Stimulated activated CD4-positive, alpha-beta T cell treated with anti-CD3 and anti-CD28 coated beads, Interleukin-4, amount 100 ng/mL, for 1 hour (primary cell): ENCODE measurements around the gene MTMR1.
A peak's percentile ranks its signal among the peaks of the same experiment; 100 is the strongest.

Experiments used
- DNase-seq: peaks from one replicate; pipeline ENCODE4 v3.0.0-alpha.2; 2020

MTMR1 gene

GRCh38 chrX:150763810-150764209, 70.6 kb downstream of the MTMR1 start:
- no peak for DNase-seq

DNA sequence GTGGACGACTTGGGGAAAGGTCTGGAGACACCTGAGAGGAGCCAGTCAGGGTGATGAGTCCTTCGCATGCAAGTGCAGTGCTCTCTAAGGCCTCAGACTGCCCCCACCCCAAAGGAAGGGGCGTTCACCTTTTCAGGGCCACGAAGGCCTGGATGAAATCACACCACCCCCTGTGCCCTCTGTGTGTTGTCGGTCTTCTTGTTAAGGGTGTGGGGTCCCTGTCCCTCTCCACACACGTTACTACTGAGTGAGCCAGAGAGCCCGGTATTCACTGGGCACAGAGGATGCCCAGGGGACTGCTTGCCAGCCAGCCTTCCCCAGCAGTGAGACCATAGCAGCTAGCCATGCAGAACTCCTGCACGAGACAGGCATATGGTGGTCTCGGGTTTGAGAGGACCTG, 72.0 kb downstream of the MTMR1 start:
- no peak for DNase-seq

GRCh38 chrX:150765782-150766350, 72.7 kb downstream of the MTMR1 start:
- no peak for DNase-seq

GRCh38 chrX:150766351-150767044, 73.3 kb downstream of the MTMR1 start:
- DNase-seq: no peak

DNA sequence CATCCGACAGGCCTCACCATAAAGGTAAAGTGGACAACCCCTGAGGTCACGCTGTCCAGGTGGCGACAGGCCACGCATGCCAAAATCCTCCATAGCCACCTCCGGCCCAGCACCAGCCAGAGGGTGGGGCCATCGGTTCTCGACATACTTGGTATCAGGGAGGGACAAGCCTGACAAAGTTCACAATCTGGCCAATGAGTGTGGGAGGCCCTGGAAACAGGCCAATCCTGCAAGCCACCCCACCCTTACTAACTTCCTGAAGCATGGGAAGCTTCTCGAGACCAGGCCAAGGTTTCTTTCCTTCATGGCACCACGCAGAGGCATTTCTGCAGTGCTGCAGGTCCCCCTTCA, 73.8 kb downstream of the MTMR1 start:
- DNase-seq: no peak

GRCh38 chrX:150767475-150768131, 74.4 kb downstream of the MTMR1 start:
- DNase-seq: no peak

DNA sequence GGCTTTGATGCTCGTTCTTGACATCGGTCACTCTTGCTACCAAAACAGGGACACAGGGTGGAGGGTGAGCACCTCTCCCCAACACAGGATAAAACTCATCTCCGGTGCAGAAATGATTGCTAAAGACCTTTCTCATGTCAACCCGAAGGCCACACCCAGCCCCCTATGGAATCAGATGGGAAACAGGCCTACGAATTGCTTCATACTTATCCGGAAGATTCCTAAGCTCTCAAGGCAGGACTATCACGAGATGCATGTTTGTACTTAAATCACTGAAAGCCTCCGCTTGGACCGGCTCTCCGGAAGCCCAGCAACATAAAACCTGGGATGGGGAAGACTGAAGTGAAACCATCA, 74.9 kb downstream of the MTMR1 start:
- no peak for DNase-seq

DNA sequence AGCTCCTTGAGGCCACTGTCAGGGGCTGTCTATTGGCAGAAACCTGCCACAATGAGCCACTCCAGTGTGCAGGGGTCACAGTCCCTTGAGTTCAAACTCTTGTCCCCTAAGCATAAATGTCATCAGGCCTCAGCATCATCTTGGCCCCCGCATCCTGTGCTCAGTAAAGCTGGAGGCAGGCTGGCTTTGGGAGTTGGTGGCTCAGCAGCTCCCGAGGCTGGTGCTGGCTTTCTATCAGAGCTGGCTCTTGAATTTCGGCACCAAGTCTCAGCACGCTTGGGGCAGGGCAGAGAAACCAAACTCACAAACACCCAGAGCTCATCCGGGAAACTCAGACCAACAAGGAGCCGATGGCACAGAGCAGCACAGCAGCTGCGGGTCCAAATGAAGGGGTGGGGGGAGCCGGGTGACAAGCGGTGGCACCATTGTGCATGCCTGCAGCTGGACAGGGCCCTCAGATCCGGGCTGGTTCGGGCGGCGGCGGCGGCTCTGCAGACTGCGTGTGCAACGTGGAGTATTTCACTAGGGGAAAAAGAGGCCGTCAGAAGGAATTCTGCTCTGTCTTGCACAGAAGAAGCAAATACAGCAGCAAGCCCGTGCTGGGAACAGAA, 75.5 kb downstream of the MTMR1 start:
- no peak for DNase-seq

DNA sequence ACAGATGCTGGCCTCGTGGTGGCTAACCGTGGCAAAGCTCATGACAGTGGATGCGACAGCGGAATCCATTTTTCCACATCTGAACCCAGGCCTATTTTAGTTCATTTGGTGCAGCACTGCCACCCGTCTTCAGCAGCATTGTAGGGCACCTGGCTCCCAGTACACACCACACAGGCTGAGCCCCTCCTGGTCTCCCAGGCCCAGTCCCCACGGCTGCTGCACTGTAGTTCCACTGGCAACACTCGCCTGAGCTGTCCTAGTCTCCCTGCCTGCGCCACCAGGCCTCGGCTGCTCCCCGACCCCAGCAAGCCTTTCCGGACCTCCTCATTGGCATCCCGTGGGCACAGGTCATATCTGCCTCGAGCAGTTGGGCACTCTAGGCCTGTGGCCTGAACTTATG, 76.2 kb downstream of the MTMR1 start:
- DNase-seq: no peak

DNA sequence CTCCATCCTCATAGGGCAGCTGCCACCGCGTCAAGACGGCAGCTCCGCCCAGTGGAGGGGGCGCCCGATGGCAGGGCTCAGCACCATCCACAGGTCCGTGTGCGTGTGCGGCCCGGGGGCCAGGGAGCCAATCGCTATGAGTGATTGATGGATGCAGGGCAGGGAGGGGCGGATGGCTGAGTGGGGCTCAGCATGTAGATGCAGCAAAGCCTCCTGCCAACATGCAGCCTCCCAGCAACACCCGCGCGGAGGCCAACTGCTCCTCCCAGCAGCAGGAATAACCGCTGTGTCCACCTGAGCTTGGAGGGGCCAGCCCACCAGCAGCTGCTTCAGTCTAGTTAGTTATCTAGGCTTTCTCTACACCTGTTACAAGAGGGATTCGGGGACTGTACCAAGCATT, 77.4 kb downstream of the MTMR1 start:
- DNase-seq: no peak

DNA sequence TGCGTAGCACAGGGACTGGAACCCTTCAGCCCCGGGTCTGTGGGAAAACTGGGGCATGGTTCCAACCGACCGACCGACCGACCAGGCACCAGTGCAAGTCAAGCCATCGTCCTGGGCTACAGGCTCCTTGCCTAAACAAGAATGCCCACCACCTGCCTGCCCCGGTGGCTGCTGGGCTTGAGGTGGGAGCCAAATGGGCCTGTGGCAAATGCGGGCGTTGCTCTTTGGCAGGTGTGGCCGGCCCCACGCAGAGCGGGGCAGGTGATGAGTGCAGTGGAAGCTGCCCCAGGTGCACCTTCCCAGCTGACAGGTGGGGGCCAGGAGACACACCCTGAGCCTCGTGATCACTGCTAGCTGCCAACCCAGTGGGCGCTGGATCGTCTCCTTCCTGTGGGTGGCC, 77.9 kb downstream of the MTMR1 start:
- no peak for DNase-seq

DNA sequence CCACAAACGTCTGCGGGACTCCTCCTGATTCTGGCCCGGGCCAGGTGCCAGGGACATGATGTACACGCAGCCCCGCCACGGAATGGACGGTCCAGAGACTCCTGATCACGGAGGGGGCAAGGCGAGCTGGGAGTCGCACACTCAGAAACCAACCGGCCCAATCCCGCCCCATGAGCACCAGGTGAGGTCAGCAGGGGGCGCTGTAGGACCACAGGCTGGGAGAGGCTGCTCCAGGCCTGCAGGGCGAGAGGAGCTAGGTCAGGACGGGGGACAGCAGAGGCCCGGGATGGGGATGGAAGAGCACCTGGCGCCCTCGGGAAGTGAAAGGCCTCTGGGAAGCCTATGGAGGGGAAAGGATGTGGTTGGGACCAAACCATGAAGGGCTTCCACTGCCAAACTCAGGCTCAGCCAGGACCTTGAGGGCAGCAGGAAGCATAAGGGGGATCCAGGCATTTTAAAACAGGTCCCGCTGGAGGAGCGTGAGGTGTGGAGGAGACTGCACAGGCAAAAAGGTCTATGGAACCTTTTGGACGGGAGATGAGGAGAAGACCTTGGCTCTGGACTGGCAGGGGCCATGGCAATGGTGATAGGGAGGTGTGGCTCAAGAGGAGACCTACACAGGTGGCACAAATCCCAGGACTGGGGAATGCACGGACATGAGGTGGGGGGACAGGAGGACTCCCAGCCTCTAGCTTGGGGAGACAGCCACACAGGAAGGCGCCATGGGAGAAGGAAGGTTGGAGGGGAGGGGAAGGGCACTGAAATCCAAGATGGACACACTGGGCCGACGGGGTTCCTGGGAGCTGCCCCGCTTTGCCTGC, 79.2 kb downstream of the MTMR1 start:
- peak; percentile 80 for DNase-seq

GRCh38 chrX:150773117-150773516, 79.9 kb downstream of the MTMR1 start:
- DNase-seq: no peak

DNA sequence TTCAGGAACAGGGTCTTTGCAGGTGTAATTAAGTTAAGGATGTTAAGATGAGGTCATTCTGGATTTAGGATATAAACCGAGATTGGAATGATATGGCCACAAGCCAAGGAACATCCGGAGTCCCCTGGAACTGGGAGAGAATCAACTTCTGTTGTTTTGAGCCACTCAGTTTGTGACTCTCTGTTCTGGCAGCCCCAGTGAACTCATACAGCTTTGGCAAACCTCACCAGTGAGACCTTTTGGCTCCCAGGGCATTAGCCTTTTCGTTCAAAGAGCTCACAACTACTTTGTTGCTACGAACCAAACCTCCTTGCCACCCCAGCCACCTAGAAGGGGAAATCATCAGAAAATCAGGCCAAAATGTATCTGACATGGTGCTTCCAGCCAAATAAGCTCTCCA, 80.4 kb downstream of the MTMR1 start:
- no peak for DNase-seq

GRCh38 chrX:150774798-150775568, 81.8 kb downstream of the MTMR1 start:
- no peak for DNase-seq

DNA sequence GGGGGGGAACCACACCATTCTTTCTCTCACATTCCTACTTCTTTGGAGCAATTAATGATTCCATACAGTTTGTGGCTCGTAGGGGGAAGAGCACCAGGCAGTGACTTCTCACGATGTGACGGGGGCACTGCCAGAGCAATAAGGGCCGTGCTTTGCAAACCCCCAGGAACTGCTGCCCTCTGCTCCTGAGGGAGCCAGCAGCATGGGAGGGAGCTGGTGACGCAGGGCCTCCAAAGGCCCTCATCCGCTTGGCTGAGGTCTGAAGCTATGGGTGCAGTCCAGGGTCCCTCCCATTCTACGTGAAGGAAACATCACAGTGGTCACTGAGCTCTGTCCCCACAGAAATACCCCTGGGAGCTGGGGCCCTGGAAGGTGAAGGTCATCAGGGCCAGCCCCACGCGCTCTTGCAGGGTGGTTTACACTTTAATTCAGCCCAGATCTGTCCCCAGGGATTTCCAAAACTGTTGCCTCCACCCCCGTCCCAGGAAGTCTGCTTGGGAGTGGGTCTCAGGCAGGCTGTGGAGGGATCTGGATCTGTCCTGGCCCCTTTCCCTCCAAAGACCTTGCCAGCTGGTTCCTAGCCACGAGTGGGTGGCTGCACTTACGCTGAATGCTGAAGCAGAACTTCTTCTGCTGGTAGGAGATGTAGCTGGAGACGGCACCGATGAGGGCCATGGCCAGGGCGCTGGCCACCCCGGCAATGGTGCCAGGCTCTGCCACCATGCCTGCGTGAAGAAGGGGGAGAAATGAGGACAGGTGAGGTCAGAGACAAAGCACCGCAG, 82.6 kb downstream of the MTMR1 start:
- no peak for DNase-seq

DNA sequence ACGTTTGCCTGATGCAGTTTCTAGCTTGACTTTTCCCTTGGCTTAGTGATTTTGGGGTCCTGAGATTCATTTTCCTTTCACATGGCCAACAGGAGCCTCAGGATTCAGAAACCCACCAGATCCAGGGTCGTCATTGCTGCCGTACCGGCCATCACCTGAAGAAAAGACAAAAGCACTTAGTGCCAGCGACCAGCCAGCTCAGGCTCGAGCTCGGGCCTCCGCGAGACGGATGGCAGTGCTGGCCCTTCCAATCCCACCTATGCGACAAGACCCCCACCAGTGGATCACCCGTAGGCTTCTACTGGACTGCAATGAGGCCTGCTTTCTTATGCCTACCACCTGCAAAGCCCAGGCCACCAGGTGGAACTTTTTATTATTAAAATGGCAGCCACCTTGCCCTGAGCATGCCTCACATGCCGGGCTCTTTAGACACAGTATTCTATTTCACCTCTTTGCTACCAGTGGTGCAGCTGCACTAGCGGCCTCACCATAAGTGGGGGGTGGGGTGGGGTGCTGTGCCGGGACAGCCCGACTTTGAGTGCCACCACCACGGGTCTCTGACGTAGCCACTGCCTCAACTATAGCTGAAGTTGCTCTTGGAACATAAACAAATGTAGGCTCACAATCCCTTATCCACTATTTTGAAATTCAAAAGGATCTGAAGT, 84.3 kb downstream of the MTMR1 start:
- DNase-seq: no peak

DNA sequence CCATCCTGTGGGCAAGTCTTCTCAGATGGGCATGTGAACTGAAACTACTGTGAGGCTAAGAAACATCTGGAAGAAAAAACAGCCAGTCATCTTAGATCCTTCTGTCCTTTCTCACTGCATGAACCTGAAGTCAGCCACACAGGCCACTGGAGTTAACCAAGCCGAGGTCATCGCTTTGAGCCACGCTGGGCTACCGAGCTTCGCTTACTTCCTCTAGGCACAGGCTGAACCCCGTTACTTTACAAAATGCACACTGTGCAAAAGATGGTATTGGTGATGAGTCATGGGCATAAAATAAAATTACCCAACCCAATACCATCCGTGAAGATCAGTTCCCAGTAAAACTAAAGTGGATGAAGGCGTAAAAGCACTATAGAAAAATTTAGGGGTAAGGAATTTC, 86.2 kb downstream of the MTMR1 start:
- DNase-seq: no peak

GRCh38 chrX:150781677-150782076, 88.5 kb downstream of the MTMR1 start:
- DNase-seq: no peak

DNA sequence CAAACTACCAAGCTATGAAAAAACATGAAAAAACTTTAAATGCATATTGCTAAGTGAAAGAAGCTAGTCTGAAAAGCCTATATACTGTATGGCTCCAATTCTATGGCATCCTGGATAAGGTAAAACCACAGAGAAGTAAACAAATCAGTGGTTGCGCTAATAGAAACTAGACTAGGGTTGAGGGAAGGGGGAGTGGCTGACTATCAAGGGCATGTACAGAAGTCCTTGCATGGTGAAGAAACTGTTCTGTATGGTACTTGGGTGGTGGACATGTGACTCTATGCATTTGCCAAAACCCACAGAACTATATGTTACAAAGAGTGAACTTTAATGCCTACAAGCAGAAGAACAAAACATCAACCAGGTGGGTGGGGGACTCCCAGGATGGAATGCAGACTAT, 96.8 kb downstream of the MTMR1 start:
- DNase-seq: no peak

DNA sequence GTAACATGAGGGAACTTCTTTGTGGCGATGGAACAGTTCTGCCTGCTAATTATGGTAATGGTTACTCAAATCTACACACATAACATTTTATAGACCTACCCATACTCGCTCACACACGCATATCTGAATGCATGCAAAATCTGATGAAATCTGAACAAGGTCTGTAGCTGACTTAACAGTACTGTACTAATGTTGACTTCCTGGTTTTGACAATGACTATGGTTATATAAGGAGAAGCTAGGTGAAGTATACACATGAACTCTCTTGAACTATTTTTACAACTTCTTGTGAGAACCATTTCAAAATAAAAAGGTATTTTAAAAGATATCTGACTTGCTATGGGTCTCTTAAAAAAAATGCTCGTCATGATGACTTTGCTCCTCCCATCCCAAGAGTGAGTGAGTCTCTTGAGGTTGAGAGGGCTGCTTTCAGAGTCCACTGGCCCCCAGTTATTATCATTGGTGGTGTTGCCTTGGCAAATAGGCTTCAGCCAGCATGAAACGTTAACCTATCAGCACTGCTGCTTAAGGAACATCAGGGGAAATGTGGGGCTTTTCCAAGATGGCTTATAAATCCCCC, 99.8 kb downstream of the MTMR1 start:
- DNase-seq: no peak
